HuH-7 (cell line): Measurements from ENCODE around the gene RCAN2.

Source experiments
- DNase-seq: peaks from one replicate; pipeline ENCODE4 v3.0.0; 2011; ENCODE audit warnings: low spot score

The RCAN2 gene

DNA sequence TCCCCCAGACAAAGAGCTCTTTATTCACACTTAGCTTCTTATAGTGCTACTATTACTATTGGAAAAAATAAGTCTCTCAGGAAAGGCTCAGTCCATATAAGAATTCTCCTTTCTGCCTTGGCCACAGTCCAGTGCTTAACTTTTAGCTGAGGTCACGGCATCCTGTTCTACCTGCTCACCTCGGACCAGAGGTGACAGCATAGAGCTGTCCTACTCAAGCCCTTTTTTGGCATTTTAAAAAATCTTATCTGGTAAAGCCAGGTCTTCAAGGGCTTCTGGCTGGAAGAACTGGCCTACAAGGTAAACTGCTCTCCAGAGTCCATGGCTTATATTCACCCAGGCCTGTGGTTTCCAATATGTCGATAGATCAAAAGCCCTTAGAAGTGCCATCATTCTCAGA lies 109.7 kb downstream of the RCAN2 start:
- DNase-seq = no peak

DNA sequence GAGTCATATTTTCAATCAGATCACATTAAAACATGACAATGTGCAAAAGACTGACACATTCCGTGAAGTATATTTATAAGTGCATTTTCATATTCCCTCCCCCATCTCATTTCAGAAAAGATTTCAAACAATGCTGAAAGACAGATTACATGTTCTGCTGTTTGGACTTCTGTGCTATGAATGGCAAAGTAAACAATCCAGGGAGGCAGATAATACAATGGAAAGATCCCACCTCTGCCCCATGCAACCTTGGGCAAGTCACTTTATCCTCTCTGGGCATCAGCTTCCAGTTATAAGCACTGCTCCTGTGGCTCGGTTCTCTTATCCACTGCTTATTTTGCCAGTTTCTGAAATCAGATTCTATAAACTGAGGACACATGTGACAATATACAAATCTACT lies 110.2 kb downstream of the RCAN2 start:
- no peak for DNase-seq

DNA sequence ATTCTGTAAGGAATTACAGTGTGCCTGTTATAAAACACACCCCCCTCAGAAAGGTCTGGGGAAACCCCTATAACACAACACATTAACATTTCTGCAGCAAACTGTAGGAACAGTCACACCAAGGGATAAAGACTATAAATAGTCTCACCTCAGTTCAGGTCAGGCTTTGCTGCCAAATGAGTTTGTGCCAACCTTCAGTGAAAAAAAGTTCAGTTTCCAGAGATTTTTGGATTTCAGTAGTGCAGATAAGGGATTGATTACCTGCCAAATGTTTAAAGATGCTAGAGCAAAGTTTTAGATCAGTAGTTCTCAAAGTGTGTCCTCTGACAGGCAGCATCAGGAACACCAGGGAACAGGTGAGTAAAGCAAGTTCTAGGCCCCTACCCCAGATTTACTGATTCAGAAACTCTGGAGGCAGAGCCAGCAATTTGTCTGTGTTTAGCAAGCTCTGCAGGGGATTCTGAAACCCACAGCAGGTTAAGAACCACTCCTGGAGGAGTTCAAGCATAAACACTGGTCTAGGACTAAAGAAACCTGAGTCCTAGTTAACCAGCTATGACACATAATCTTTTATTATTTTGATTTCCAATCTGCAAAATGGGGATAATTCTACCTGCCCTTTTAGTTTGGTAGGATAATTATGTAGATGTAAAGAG lies 111.0 kb downstream of the RCAN2 start:
- no peak for DNase-seq

DNA sequence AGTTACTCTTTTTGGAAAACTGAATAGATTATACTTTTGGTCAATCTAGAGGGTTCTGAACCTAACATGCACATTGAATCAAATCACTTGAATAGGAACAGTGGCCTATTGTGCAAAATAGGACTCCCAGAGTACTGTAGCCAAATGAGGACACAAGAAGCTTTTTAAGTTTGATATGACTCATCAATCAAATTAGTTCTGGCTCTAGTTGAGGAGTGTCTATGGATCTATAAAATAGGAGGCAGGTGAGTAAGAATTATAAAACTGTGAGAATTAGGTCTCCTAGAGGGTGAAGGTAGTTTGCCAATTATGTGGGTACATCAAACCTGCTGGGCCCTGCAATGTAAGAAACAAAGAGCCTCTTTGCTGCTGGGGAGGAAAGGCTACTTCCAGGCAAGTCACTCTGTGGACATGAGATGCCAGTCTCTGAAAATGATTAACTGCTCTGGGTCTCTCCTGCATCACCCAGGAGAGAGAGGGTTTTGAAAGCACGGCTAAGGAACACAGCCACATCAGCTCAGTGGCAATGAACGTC lies 112.3 kb downstream of the RCAN2 start:
- no peak for DNase-seq

DNA sequence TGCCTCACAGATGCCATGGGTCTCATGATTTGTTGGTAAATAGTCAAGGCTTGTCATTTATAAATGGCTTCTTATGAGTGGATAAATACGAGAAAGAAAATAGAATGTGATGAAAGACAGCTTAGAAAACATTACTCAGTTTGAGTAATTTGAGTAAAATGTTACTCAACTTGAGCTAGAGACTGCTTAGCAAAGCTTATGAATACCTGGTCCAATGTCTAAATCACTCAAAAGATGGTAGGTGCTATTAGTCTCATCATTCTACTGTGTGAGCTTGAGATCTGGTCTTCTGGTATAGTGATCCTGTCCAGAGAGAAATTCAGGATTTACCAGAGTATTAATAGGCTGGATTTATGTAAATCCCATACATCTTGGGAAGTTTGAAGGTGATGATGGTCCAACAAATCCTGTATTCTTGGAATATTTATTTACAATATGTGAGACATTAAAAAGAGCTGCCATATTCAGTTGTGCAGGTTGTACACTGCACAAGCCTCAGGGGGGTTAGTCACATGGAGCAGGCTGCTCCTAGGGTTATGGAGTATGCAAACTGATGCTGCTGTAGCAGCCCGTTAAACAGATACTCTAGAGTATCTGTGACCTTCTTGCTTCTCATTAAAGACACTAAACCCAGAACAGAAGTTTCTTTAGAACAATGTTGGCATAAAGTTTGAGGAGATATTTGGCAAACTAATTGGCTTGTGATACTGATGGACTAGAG lies 112.9 kb downstream of the RCAN2 start:
- no peak for DNase-seq

GRCh38 chr6:46377209-46377608 lies 114.0 kb downstream of the RCAN2 start:
- DNase-seq = no peak

- no peak for DNase-seq
These were observed 114.6 kb downstream of the RCAN2 start for GRCh38 chr6:46376562-46377061.

- peak; percentile 40 for DNase-seq
These were observed 120.6 kb downstream of the RCAN2 start for GRCh38 chr6:46370622-46371021.

DNA sequence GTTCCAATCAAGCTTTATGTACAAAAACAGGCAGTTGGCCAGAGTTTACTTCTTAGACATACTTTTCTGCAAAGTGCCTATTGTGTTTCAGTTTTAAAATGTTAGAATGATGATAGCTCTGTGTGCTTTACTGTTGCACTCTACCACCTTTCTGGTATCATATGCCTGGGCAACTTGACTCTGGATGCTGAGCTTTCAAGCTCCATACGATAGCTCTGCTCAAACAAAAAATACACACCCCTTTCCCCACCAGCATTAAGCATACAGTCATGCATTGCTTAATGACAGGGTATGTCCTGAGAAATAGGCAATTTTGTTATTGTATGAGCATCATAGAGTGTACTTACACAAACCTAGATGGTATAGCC lies 123.1 kb downstream of the RCAN2 start:
- no peak for DNase-seq

DNA sequence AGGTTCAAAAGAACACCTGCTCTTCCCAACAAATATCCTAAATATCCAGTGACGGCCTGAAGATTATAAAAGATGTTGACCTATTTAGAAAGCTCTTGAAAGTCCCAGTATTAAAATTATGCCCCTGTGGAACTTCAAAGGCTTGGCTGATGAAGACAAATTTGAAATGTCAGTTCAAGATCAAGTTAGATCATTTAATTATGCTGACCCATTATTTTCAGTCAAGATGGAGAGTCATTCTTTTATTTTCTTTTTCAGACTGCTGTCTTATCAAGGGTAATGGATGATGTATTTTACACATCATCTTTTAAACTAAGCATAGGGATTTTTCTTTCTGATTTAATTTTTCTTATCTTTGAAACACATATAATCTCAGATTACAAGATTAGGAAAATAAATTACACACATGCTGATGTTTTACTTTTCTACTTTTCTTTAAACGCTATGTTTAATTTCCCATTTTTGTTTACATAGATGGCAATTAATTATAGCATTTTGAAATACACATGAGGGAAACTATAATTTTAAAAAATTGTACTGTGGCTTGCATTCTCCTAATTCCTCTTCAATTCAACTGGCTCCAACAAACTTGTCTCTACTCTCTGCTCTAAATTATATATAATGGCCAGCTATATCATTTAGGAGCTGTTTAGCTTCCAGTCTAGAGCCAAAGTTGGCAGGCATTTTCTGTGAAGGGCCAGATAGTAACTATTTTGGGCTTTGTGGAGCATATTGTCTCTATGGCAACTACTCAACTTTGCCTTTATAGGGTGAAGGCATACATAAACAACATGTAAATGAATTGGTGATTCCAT lies 123.7 kb downstream of the RCAN2 start:
- no peak for DNase-seq

- no peak for DNase-seq
These were observed 124.9 kb downstream of the RCAN2 start for GRCh38 chr6:46366190-46366900.

GRCh38 chr6:46357591-46357990 lies 133.7 kb downstream of the RCAN2 start:
- DNase-seq = no peak

DNA sequence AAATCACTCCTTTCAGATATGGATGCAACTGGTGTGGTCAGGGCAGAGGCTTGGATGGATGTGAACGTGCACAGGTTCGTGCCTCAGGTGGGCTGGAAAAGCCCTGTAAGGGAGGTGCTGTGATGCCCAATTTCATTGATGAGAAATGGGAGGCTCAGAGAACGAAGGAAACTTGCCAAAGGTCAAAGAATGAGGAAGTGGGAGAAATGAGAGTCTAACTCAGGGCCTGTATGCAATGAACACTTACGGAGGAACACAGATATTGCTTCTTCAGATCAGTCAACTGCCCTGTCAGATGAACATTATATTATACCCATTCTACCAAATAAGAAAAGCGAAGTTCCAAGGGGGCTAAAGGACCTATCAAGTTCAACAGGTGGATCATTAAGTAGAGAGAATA lies 134.7 kb downstream of the RCAN2 start:
- DNase-seq = no peak

DNA sequence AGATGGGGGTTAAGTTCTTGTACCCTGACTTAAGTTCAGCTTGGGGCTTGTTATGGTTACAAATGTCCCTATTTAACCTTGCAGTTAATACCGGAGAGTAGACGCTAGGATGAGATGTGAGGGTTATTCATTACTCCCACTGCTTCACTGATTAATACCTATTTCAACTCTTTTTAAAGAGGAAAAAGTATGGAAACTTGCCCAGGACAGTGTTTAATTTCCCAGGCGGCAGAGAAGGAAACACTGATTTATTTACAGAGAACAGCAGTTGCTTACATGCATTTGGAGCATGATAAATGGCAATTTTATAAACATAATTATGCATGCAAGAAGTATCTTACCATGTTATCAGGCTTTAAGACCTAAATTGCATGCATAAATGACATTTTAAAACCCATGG lies 137.7 kb downstream of the RCAN2 start:
- no peak for DNase-seq

DNA sequence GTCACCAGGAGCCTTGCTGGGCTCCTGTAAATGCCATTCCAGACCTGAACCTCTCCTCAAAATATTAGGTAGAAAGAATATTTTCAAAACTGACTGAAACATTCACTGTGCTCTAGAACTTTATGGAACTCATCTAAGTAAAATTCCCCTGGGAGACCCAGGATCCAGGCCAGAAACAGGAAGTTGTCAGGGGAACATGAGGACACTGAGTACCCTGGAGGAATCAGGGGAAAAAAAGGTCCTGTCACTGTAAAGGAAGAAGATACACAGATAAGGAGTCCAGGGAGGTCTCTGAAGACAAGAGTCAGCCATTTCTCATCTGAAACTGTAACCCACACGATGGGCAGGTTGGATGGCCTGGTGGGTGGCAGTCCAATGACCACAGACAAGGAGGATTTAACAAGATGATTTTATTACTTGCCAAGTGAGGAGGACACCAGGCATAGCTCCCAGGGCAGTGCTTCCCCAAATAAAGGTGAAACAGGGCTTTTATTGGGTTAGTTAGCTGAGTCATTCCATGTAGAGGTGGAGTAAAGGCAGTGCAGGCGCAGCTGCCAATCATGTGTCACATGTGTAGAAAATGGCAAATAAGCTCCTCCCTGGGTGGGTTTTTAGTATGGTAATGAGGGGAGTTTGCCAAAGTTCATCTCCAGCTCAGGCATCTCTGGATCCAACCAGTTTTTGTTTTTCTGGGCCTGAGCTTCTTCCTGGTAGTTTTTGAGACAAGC lies 138.5 kb downstream of the RCAN2 start:
- DNase-seq = no peak

DNA sequence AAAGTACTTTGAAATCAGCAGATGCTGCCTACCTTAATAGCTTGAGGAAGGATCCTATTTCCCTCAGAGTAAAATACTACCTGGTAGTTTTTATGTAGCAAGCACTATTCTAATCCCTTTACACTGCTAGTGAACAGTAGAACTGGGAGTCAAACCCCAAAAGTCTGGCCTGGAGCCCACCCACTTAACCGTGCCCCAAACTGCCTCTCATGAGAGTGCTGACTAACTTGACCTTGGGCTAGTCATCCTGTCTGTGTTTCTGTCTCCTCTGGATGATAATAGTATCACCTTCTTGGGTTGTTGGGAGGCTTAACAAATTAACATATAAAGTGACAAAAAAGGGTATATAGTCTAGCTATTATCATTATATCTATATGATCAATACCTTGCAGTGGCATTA lies 140.5 kb downstream of the RCAN2 start:
- no peak for DNase-seq

- no peak for DNase-seq
These were observed 143.6 kb downstream of the RCAN2 start for GRCh38 chr6:46347669-46348068.

- DNase-seq = no peak
These were observed 151.0 kb downstream of the RCAN2 start for GRCh38 chr6:46340246-46340645.

GRCh38 chr6:46338131-46338530 lies 153.1 kb downstream of the RCAN2 start:
- no peak for DNase-seq

GRCh38 chr6:46334442-46334841 lies 156.8 kb downstream of the RCAN2 start:
- no peak for DNase-seq

GRCh38 chr6:46333481-46333880 lies 157.8 kb downstream of the RCAN2 start:
- no peak for DNase-seq
